ENCODE results near the gene CLEC4D.
"Not testable (repeated sequence)": the region's sequence is repeated elsewhere in the genome, so short reads cannot be mapped to it uniquely, and the experiment has no call there.

Gene CLEC4D

GRCh38 chr12:8513256-8513655 is at the start of gene CLEC4D:
Gene CLEC4D, plus strand, starts transcription at chr12:8513503. Its CDS starts 230 bp downstream, at chr12:8513733.
- DNase-seq, result no peak

GRCh38 chr12:8465301-8465996 is 47.9 kb upstream of the CLEC4D start:
- DNase-seq, result no peak

GRCh38 chr12:8466241-8466640 is 47.1 kb upstream of the CLEC4D start:
- DNase-seq, result no peak

- no peak for DNase-seq
These were observed 42.2 kb upstream of the CLEC4D start for GRCh38 chr12:8471090-8471489.

DNA sequence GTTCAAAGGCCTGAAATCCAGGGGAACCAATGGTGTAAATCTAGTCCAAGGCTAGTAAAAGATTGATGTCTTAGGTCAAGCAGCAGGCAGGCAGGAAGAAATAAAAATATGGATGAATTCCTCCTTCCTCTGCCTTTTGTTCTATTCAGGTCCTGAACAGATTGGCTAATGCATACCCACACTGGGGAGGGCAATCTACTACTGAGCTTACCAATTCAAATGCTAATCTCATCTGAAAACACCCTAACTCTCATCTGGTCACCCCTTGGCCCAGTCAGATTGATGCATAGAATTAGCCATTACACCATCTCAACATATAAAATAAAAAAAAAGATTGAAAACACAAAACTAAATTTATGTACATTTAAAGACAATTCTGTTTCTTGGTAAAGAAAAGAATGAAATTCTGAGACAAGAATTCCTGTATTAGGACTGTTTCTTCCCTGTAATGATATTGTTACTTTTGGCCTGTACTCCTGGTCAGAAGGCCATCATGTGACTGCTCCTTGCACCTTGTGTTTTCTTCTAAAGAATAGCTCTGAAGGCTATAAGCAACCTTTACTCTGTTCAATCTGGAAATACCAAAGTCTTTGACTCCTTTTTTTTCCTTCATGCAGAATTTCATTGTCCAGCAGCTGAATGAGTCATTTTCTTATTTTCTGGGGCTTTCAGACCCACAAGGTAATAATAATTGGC is 37.6 kb upstream of the CLEC4D start:
- DNase-seq, result no peak

DNA sequence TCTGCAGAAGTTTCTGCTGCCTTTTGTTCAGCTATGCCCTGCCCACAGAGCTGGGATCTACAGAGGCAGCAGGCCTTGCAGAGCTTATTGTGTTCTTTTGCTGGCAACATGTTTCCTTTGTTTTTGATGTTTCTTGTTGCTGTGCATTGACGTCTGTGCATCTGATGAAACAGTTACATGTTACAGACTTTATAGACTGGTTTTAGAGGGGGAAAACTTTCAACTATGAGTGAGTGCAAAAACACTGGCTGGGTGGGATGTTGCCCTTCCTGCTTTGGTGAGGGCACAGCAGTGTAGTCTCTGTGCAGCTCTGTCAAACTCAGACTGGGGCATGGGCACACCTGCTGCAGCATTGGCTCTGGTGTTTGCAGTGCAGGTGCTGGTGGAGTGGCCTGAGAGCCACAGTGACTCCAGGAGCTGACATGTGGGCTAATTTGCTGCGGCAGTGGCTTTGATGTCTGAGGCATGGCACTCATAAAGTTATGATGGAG is 30.7 kb upstream of the CLEC4D start:
- DNase-seq, result no peak

GRCh38 chr12:8483079-8483478 is 30.2 kb upstream of the CLEC4D start:
- no peak for DNase-seq

DNA sequence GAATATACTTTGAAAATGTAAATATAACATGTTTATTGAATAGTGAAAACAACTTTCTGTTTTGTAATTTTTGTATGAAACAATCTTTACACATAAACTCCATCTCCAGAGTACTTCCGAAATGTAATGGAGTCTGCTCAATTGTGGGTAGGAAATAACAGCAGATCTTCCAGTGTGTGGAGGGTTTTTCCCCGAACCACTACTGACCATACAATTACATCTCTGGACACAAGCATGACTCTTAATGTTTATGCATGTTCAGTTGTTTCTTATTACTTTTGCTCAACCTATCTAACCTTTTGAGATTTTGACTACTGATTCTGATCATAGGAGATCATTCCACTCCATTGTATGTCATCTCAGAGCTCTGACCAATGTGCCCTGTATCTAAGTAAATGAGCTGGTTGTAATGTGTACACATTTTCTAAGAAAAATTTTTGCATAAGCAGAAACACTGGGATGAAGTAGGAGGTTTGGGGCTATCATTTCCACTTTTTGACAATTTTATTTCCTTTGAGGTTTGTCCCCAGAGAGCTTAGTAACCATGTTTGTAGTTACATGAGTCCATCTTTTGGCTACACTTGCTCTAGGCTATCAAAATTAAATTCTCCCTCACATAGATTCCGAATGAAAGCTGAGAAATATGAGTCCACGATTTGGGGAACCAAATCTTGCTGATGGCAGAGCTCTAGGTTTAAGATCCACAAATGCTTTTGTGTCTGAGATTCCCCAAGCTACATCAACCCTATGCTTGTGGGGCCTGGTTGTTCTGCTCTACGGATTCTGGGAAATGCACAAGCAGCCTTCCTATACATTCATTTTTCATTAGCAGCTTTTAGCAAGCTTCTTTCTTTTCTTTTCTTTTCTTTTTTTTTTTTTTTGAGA is 21.4 kb upstream of the CLEC4D start:
- DNase-seq, result no peak

- DNase-seq, result no peak
These were observed 20.2 kb upstream of the CLEC4D start for GRCh38 chr12:8493084-8493483.

DNA sequence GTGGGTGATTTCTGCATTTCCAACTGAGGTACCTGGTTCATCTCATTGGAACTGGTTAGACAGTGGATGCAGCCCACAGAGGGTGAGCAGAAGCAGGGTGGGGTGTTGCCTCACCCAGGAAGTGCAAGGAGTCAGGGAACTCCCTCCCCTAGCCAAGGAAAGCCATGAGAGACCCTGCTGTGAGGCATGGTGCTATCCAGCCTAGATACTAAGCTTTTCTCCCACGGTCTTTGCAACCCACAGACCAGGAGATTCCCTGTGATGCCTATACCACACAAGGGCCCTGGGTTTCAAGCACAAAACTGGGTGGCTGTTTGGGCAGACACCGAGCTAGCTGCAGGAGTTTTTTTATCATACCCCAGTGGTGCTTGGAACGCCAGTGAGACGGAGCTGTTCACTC is 17.6 kb upstream of the CLEC4D start:
- not testable (repeated sequence) for DNase-seq

DNA sequence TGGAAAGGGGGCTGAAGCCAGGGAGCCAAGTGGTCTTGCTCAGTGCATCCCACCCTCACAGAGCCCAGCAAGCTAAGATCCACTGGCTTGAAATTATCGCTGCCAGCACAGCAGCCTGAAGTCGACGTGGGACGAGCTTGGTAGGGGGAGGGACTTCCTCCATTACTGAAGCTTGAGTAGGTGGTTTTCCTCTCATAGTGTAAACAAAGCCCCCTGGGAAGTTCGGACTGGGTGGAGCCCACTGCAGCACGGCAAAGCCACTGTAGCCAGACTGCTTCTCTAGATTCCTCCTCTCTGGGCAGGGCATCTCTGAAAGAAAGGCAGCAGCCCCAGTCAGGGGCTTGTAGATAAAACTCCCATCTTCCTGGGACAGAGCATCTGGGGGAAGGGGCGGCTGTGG is 17.2 kb upstream of the CLEC4D start:
- not testable (repeated sequence) for DNase-seq

DNA sequence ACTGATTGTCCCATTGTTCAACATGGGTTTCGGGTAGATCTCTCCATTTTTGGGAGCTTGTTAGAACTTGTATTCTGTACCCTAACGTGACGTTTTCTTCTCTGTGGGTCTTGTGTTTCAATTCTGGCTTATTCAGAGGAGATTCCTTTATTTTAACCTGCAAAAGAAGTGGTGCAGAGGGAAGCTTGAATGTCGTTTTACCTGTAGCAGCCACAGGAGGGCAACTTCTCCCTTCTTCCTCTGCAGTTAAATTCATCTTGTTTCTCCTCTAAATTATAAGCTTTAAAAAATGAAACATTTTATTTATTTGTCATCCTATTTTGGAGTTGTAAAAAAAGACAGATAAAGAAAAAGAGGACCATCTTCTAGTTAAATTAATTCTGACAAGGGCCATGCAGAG is 13.7 kb upstream of the CLEC4D start:
- no peak for DNase-seq

- DNase-seq, result no peak
These were observed 11.6 kb upstream of the CLEC4D start for GRCh38 chr12:8501720-8502119.

DNA sequence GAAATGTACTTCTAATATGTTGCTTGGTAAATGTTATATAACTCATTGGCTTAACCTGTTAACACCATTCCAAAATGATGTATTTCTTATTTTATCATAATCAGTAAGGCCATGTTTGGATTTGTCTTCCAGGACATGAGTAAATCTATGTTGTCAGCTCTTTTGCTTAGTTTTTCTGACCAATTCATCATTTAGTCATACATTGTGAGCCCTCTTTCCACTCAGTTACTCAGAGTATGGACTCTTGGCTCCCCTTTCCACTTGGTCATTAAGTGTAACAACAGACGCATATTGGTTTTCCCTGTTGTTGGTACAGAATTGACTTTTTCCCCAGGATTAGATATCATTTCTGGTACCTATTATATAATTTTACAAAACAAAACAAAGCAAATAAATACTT is 9.0 kb upstream of the CLEC4D start:
- no peak for DNase-seq

GRCh38 chr12:8507596-8507995 is 5.7 kb upstream of the CLEC4D start:
- no peak for DNase-seq

GRCh38 chr12:8508223-8508622 is 5.1 kb upstream of the CLEC4D start:
- DNase-seq, result no peak

DNA sequence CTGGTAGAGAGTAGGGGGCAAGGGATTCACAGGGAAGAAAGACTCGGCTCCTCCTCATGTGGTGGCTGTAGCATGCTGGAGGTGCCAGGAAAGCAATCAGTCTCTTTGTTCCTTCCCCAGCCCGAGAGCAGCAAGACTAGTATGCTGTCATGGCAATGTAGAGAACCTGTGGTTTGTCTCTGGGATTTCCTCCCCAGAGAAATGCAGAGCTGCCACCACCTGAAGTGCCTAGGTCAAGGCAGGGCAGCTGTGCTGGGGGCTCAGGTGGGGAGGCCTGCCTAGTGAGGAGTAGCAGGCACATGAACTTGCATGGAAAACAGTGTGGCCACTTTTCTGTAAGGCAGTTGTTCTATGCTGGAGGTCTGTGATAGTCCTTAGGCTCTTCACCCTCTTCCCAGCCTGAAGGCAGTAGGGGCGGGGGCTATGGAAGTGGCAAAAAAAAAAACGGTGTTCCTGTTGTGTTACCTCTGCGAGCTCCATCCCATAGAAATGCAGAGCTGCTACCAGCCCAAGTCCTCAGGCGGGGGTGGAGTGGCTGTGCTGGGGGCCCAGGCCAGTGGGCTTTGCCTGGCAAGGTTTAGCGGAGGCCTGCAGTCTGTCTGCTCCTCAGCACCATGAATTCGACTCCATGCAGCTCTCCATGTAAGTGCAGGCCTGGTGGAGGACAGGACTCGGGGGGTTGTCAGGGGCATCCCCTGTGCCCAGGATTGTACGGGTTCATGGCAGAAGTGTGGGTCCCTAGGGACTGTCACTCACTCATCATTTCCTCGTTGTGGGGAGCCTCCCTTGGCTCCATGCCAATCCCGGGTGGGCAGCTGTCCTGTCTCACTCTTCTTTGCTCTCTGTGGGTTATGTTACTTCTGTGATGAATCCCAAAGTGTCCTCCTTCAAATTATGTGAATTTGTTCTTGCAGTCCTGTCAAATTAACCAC is 4.1 kb upstream of the CLEC4D start:
- no peak for DNase-seq

DNA sequence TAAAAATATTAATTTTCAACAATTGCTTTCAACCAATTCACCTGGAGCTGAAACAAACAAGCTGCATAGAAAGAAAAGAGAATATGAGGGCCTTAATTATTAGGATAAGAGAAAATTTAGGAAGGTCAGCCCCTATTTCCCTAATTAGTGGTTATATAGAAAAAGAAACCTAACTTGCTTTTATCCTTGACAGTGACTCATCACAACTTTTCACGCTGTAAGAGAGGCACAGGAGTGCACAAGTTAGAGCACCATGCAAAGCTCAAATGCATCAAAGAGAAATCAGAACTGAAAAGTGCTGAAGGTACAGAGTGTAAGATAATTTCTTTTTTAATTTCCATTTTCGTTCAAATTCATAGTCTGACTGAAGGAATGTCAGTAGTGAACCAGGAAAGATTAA is 4.7 kb downstream of the CLEC4D start:
- no peak for DNase-seq

GRCh38 chr12:8519171-8519570 is 5.9 kb downstream of the CLEC4D start:
- DNase-seq, result no peak

- DNase-seq, result no peak
These were observed 14.2 kb downstream of the CLEC4D start for GRCh38 chr12:8527250-8528130.

DNA sequence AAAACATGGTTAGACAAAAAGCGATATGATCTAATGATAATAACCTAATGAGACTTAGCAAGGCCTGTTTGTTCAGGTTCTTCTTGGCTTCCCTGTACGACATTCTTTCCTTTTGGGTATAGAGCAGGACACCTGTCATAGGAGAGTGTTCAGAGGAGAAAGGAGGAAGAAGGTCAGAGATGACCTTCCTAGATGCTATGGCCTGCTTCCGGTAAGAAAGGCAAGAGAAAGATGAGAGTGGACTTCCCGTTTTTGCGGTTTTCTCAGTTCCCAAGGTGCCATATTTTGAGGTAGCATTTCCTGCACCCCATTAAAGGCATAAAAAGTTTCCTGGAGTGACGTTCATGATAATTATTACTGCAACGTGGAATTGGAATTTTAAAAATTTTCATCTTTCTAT is 18.7 kb downstream of the CLEC4D start:
- no peak for DNase-seq

Measured in NCI-H510A (cell line).